ENCODE measurements around the gene WNK3. TPM values are rescaled to one million over a fixed set of nuclear protein-coding genes. Genes with fewer than 3 reads are reported as not detected.
A peak's percentile ranks its signal among the peaks of the same experiment; 100 is the strongest.
"Not testable (repeated sequence)": the region's sequence is repeated elsewhere in the genome, so short reads cannot be mapped to it uniquely, and the experiment has no call there.

Gene WNK3
- total RNA-seq = 0.40 and 0.46 TPM in 2 replicates

GRCh38 chrX:54357414-54358377, at the start of gene WNK3:
Gene WNK3 (minus strand): TSS chrX:54358046.
- CTCF ChIA-PET = no interaction called here
- Mint-ChIP-seq H3K4me3 (peak within 1 kb of the TSS; percentile 85), H3K27ac (peak within 1 kb of the TSS; percentile 59), H3K36me3 (ENCODE audit: low read depth) (no peaks in the 10 kb centered on the region), H3K9me3 (no peaks in the 10 kb centered on the region), H3K4me1 (peaks cover 20% of the 10 kb centered on the region), H3K27me3 (peaks cover 10% of the 10 kb centered on the region)
- ATAC-seq (ENCODE audit: low read depth) (peak; percentile 61), DNase-seq (peak; percentile 22)
- TF ChIP-seq CTCF (IDR thresholded peaks at IDR 0.05) = no peak
- POLR2A ChIA-PET = interaction anchor here (0.7 to 1.0 kb wide), 2 partner anchors 282 to 642 kb away, joined by 5 to 8 read pairs; partner anchors contain the start of gene APEX2
- intact Hi-C loops (cut with micrococcal nuclease) = loop anchor here (2.0 to 5.0 kb wide), 3 partner anchors 315 to 925 kb away; partner anchors contain the start of genes APEX2, HSD17B10 and PHF8

GRCh38 chrX:54407266-54407665, 49.4 kb upstream of the WNK3 start:
- no peak for TF ChIP-seq CTCF (IDR thresholded peaks at IDR 0.05)

GRCh38 chrX:54397113-54397512, 39.3 kb upstream of the WNK3 start:
- ChIA-PET POLR2A (no interaction called here), CTCF (no interaction called here)
- H3K27ac Mint-ChIP-seq = no peak overlapping the region
- H3K27me3 Mint-ChIP-seq = no peaks in the 10 kb centered on the region
- no peak for TF ChIP-seq CTCF (IDR thresholded peaks at IDR 0.05)
- DNase-seq (no peak), ATAC-seq (ENCODE audit: low read depth) (no peak)
- intact Hi-C loops (cut with micrococcal nuclease) = no loop called here
- no peak overlapping the region for H3K4me3 Mint-ChIP-seq
- no peaks in the 10 kb centered on the region for H3K9me3 Mint-ChIP-seq
- no peaks in the 10 kb centered on the region for H3K4me1 Mint-ChIP-seq
- no peaks in the 10 kb centered on the region for H3K36me3 Mint-ChIP-seq (ENCODE audit: low read depth)

More at GRCh38 chrX:54407266-54407665, 49.4 kb upstream of the WNK3 start:
- CTCF ChIA-PET = no interaction called here
- H3K27me3 Mint-ChIP-seq = peaks cover 3% of the 10 kb centered on the region
- ATAC-seq (ENCODE audit: low read depth) (no peak), DNase-seq (no peak)
- H3K9me3 Mint-ChIP-seq = no peaks in the 10 kb centered on the region
- POLR2A ChIA-PET = no interaction called here
- no peaks in the 10 kb centered on the region for H3K36me3 Mint-ChIP-seq (ENCODE audit: low read depth)
- H3K27ac Mint-ChIP-seq = no peak overlapping the region
- intact Hi-C loops (cut with micrococcal nuclease) = no loop called here
- peaks cover 2% of the 10 kb centered on the region for H3K4me1 Mint-ChIP-seq
- H3K4me3 Mint-ChIP-seq = no peak overlapping the region

- H3K9me3 Mint-ChIP-seq = no peaks in the 10 kb centered on the region
- H3K4me1 Mint-ChIP-seq = no peaks in the 10 kb centered on the region
- no peaks in the 10 kb centered on the region for H3K27me3 Mint-ChIP-seq
- DNase-seq = no peak
- no peak for ATAC-seq (ENCODE audit: low read depth)
- no peaks in the 10 kb centered on the region for H3K36me3 Mint-ChIP-seq (ENCODE audit: low read depth)
- no peak for TF ChIP-seq CTCF (IDR thresholded peaks at IDR 0.05)
- no peak overlapping the region for H3K27ac Mint-ChIP-seq
- CTCF ChIA-PET = no interaction called here
- POLR2A ChIA-PET = no interaction called here
- H3K4me3 Mint-ChIP-seq = no peak overlapping the region
- intact Hi-C loops (cut with micrococcal nuclease) = no loop called here
Measured at GRCh38 chrX:54386314-54386713, 28.5 kb upstream of the WNK3 start.

- H3K27me3 Mint-ChIP-seq; POLR2A ChIA-PET; CTCF ChIA-PET; H3K27ac Mint-ChIP-seq; H3K4me3 Mint-ChIP-seq; ATAC-seq (ENCODE audit: low read depth); H3K4me1 Mint-ChIP-seq; intact Hi-C loops (cut with micrococcal nuclease); H3K9me3 Mint-ChIP-seq; H3K36me3 Mint-ChIP-seq (ENCODE audit: low read depth); DNase-seq: not testable (repeated sequence)
Measured at GRCh38 chrX:54384661-54385060, 26.8 kb upstream of the WNK3 start.

Measured in activated B cell treated with CpG ODN at 0.5 μM for 24 hours (primary cell).